Measurements from ENCODE around the gene AHSG.

Gene AHSG

DNA sequence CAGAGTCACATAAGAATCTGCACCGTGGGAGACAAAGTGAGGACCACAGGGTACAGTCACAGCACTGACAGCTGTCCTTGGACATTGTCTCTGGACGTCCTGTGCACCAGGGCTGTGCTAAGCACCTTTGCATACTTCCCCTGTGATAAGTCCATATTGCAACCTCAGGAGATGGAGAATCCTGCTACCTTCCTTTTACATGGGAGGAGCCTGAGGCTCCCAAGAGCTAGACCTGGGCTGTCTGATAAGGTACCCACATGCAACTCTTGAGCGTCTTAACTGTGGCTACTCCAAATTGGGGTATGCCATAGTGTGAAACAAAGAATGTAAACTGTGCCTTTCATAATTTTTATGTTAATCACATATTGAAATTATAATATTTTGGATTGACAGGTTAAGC, 24.8 kb downstream of the AHSG start:
- no peak overlapping the region for H3K4me3 ChIP-seq (ENCODE audit: low read depth, low read length)

DNA sequence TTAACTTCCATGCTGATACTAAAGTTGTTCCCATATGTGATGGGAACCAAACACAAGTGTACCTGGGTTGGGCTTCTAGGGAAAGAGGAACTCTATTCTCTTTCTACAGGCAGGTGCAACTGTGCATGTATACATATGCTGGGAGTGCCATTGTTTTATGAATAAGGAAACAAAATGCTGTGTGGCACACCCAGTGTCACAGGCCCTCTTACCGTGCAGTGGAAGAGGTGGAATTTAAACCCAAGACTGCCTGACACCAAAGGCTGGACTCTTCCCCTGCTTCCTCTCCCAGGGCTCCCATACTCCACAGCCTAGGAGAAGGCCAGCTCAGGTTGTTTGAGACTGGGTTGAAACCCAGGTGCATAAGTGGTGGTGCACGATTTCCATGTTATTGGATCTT, 25.4 kb downstream of the AHSG start:
- no peak overlapping the region for H3K4me3 ChIP-seq (ENCODE audit: low read depth, low read length)

DNA sequence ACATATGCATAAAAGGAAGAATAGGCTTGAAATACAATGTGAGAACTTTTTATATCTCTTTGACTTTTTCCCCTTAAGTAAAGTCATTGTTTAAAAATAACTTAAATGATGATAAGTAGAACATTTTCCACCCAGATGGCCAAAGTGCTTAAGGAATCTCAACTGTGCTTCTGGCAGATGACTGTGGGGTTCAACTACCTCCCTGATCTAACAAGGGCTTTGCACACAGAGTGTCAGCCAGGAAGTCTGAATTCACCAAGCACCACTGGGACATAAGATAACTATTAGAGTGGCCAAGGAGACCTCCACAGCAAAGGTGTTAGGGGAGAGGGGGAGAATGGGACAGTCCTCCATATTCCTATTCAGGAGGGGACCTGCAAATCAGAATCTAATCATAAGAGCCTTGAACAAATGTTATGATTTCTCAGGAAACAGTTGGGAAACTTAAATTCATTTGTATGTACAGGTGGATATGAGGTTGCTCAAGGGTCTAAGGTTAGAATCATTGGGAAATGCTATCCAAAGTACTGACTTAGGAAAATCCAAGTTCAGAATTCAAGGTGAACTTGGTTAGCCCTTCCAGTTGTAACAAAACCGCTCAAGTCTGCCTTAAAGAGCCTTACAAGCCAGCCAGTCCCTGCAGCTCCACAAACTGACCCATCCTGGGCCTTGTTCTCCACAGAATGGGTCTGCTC, 27.1 kb downstream of the AHSG start, which contains the start of gene FETUB:
TSS of gene FETUB (plus strand) at position 622 of the 695 bp plus-strand sequence. CDS start at position 684, 62 bp downstream.
- no peak within 1 kb of the TSS for H3K4me3 ChIP-seq (ENCODE audit: low read depth, low read length)

DNA sequence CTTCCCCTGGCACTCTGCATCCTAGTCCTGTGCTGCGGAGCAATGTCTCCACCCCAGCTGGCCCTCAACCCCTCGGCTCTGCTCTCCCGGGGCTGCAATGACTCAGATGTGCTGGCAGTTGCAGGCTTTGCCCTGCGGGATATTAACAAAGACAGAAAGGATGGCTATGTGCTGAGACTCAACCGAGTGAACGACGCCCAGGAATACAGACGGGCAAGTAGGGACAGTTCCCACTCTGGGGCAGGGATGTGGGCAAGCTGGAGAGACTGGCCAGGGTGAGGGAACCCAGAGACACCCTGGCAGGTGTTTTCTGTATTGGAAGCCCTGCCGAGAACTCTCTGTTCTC, 27.6 kb downstream of the AHSG start:
- H3K4me3 ChIP-seq (ENCODE audit: low read depth, low read length): no peak overlapping the region

DNA sequence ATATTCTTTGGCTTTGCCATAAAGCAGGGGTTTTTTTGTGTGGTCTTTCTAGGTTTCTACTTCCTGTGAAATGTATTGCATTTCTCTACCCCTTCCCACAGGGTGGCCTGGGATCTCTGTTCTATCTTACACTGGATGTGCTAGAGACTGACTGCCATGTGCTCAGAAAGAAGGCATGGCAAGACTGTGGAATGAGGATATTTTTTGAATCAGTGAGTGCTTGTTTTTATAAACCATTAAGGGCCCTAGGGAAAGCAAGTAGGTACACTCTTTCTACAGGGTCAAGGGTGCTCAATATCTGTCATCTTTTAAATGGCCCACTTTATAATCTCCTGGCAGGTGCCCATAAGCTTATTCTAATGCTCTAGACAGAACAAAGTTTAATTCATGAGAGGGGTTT, 28.1 kb downstream of the AHSG start:
- no peak overlapping the region for H3K4me3 ChIP-seq (ENCODE audit: low read depth, low read length)

DNA sequence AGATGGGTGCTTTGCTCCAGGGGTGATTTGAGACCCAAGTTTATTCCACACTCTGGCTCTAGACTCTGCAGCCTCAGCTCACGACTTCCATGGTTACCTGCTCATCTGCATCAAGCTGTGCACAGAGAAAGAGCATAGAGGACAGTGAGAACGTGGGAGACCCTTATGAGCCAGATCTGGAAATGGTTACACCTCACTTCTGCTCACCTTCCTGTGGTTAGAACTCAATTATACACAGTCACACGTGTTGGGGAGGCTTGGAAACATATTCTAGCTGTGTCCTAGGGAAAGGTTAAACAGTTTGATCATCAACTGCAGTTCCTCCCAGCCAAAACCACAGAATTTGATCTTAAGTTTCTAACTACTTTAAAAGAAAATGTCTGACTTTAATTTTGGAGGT, 29.2 kb downstream of the AHSG start:
- no peak overlapping the region for H3K4me3 ChIP-seq (ENCODE audit: low read depth, low read length)

DNA sequence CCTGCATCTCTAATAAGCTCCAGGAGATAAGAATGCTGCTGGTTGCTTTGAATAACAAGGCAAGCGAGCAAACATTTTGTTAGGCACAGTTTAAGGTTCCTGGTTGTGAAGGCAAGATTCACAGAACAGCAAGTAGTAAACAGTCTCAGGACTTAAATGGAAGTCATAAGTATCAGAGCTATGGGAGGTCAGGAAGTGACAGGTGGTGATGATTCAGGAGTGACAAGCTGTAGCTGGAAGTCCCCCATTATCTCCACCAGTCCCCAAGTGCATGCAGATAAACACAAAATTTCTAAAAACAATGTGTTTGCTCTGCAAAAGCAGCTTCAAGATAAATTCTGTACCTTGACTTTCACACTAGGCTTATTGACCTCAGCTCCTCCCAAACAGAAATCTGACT, 30.6 kb downstream of the AHSG start:
- H3K4me3 ChIP-seq (ENCODE audit: low read depth, low read length): no peak overlapping the region

DNA sequence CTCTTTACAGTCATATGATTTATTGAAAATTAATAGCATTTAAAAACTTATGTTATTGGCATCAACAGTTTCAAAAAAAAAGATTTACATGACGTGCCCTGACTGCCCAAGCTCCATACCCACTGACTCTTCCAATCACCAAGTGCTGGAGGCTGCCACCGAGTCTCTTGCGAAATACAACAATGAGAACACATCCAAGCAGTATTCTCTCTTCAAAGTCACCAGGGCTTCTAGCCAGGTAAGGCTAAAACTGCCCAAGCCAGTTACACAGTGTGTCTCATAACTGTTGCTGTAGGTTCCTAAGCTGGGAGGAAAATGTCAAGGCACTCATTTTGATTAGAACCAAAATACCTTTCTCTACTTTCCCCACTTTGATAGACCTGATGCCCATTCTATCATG, 31.8 kb downstream of the AHSG start:
- H3K4me3 ChIP-seq (ENCODE audit: low read depth, low read length): no peak overlapping the region

DNA sequence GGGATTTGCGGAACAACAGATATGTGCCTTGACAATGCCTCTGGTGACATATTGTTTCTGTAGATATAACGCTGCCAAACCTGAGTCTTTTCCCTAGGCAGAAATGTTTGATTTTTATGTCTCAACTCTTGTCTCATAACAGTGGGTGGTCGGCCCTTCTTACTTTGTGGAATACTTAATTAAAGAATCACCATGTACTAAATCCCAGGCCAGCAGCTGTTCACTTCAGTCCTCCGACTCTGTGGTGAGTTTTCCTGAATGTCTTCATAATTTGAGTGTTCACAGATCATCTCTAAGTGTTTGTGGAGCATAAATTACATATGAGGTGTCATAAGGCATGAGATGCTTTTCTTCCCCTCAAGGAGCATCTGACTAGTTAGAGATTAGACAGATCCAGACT, 33.2 kb downstream of the AHSG start:
- no peak overlapping the region for H3K4me3 ChIP-seq (ENCODE audit: low read depth, low read length)

DNA sequence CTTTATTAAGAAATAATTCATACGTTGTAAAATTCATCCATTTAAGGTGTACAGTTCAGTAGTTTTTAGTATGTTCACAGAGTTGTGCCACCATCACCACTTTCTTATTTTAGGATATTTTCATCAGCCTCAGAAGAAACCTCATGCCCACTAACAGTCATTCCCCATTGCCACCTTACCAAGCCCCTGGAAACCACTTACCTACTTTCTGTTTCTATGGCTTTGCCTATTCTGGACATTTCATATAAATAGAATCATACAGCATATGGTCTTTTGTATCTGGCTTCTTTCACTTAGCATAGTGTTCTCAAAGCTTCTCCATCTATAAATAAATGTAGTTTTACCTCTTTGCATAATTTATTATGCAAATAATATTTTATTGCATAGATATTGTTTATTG, 34.0 kb downstream of the AHSG start:
- no peak overlapping the region for H3K4me3 ChIP-seq (ENCODE audit: low read depth, low read length)

DNA sequence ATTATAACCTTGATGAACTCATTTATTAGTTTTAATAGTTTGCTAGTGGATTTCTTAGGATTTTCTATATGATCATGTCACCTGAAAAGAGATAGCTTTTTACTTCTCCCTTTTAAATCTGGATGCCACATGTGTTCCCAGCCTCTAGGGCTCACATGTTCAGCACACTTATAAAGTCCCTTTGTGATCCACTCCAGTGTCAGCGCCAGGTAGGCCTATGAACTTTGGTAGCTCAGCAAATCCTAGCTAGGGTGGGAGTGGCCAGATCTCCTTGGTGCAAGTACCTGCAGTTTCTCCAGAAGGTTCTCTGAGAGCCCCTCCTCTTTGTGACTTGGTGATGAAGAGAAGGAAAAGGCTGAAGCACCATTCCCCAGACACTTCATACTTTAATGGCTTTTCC, 36.0 kb downstream of the AHSG start:
- H3K4me3 ChIP-seq (ENCODE audit: low read depth, low read length): no peak overlapping the region

DNA sequence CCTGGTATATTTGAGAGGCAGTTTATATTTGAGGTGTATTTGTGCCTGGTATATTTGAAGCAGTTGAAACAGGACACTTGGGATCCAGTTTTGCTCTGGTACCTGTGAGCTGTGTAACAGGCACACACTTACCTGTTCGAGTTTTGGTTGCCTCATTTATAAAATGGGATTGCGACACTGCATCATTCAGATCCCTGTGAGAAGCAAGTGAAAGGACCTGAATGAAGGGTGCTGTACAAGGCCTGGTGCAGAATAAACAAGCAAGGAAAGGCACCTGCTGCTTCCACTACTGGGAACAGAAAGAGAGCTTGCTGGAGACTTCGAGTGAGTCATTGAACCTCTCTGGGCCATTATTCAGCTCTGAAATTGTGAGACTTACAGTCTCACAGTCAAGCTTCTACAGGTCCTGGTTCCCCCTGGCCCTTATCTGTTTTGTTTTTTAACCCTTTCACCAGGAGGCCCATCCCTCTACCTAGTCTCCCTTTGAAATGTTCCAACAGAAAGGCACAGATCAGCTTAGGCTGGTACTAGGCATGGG, 38.9 kb downstream of the AHSG start:
- H3K4me3 ChIP-seq (ENCODE audit: low read depth, low read length): no peak overlapping the region

DNA sequence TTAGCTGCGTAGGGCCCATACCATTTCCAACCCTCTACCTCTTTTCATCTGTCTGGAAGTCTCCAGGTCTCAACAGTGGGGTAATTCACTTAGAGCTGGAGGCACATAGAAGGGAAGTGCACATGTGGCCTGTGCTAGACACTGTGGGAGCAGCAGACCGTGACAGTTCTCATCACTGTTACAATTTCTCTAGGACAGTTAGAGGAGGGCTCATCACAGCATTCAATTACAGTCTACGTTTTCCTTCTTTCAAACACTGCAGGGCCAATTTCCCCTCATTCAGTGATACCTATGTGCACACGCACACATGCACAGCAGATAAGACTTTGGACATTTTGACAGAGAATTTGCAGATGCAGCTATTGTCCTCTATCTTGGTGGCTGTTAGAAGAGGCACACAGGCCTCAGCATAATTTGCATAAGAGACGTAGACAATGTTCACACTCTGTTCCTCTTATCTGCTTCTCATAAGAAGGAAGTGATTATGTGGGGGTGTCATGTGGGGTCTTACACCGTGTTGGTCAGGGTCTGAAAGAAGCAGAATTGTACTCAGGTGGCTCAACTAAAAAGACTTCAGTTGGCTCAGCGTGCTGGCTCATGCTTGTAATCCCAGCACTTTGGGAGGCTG, 40.3 kb downstream of the AHSG start:
- H3K4me3 ChIP-seq (ENCODE audit: low read depth, low read length): no peak overlapping the region

DNA sequence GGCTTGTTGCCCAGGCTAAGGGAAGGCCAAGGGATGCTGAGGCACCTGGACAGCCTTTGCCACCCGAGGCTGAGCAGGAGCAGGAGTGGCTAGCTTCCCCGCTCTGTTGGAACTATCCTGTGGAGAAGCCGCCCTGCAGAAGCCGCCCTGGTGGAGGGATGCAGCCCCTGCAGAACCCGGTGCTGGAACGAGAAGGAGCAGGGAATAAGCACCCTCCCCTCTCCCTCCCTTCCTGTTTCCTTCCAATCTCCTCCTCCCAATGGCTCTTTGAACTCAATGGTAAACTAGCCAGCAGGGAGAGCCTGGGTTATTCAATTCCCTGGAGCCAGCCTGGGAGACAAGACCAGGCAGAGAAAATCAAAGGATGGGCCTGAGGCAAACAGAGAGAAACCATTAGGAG, 41.1 kb downstream of the AHSG start:
- no peak overlapping the region for H3K4me3 ChIP-seq (ENCODE audit: low read depth, low read length)

DNA sequence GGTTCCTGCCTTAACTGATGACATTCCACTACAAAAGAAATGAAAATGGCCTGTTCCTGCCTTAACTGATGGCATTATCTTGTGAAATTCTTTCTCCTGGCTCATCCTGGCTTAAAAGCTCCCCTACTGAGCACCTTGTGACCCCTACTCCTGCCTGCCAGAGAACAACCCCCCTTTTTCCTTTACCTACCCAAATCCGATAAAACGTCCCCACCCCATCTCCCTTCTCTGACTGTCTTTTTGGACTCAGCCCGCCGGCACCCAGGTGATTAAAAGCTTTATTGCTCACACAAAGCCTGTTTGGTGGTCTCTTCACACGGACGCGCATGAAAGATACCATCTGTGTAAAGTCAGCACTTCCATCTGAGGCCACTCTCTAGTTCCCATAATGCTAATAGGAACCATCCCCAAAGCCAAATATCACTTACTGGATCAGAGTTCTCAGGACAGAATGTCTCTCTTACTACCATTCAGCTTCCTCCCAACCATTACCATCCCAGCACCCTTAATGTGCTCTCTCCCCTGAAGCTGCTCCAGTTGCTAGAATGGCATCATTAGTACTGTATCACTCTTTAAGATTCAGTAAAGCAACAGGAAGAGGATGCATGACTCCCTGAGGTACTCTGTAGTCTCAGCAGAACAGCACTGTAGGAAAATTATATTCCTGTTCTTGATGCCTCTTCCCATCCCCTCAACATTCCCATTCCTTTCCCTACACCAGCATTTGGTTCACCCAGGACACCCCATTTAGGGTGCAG, 50.7 kb downstream of the AHSG start:
- no peak overlapping the region for H3K4me3 ChIP-seq (ENCODE audit: low read depth, low read length)

DNA sequence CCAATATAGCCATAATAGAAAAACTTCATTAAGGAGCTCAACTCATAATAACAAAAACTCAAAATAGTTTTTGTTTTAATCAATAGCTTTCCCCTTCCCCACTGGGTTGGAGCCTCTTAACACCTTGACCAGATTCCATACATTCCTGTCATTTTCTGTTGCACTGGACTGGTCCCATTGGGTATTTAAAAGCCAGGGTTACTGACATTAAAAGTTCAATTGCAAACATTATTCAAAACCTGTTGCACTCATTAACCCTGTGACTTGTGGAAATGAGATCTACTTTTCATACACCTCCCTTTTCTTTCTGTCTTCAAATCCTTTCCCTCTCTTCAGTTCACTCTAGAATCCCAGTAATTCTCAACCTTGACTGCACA, 51.2 kb downstream of the AHSG start:
- H3K4me3 ChIP-seq (ENCODE audit: low read depth, low read length): no peak overlapping the region

DNA sequence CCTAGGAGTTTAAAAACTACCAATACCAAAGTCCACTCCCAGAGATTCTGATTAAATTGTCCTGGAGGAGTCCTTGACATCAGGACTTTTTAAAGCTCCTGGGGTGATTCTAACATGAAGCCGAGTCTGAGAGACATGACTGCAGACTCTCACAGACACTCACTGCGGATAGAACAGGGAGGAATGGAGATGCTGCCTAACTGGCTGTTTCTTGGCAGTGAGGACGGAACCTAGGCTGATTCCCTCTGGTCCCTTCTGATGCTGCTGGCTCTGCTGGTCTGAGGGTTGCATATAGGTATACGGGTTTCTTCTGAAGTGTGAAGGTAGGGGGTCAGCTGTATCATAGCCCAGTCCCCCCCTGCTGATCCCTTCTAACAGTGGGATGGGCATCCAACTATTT, 51.6 kb downstream of the AHSG start:
- no peak overlapping the region for H3K4me3 ChIP-seq (ENCODE audit: low read depth, low read length)

DNA sequence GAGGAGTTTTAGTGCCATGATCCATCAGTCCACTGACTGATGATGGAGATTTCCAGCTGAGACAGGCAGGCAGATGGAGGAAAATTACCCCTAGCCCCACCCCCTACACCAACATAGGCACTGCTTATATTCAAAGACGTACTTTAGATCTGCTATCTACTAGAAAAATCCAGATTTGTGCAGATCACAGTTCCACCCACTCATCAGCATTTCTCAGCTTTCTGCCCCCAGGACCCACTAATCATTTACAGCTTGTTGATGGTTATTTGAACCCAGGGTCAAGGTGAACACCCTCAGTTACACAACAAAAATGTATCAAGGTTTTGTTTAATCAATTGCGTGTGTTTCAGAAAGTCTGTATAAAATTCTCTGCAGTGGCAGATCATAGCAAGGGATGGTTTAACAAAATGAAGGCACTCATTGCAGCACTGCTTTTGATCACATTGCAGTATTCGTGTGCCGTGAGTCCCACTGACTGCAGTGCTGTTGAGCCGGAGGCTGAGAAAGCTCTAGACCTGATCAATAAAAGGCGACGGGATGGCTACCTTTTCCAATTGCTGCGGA, 52.8 kb downstream of the AHSG start, which contains the start of gene HRG:
TSS of gene HRG (plus strand) at position 390 of the 564 bp plus-strand sequence. CDS start at position 408, 18 bp downstream.
- no peak within 1 kb of the TSS for H3K4me3 ChIP-seq (ENCODE audit: low read depth, low read length)

DNA sequence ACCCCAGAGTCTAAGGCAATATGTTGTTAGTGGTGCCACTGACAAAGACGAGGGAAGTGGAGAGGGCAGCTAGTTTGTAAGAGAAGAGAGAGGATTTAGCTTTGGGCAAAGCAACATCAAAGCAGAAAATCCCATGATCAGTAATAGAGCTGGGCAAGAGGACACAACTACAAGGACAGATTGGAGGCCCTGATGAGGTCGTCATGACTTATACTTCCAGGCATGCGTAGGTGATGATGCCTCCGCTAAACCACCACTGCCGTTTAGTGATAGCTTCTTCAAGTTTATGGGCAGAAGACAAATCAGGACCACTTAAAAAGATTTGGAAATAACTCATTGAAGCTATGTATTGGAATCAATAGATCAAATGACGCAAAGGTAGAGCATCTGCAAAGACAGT, 55.6 kb downstream of the AHSG start:
- H3K4me3 ChIP-seq (ENCODE audit: low read depth, low read length): no peak overlapping the region

DNA sequence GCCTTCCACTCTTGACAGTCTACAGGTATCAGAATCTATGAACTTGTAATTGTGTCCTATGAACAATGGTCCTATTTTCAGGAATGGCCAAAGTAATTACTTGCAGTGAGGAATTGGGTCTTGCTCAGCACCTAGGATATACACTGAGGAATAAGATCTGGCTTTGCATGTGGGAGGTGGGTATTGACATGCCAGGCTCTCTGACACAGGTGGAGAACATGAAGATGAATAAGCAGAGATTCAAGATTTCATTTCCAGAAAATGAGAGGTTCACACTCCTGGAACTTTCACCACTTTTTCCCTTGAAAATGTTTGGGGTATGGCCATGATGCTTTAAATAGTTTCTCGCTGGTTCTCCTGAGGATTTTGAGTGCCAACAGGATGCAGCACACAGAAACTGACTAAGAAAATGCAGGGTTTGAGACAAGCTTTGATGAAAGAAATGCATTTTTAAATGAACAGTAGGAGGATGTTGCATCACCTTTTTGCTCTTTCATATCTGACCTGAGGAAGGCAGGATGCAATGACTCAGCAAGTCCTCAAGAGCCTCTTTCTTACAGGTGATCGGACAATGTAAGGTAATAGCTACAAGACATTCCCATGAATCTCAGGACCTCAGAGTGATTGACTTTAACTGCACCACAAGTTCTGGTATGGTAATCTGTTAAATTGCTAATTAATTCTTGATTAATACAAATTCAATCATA, 56.7 kb downstream of the AHSG start:
- no peak overlapping the region for H3K4me3 ChIP-seq (ENCODE audit: low read depth, low read length)

DNA sequence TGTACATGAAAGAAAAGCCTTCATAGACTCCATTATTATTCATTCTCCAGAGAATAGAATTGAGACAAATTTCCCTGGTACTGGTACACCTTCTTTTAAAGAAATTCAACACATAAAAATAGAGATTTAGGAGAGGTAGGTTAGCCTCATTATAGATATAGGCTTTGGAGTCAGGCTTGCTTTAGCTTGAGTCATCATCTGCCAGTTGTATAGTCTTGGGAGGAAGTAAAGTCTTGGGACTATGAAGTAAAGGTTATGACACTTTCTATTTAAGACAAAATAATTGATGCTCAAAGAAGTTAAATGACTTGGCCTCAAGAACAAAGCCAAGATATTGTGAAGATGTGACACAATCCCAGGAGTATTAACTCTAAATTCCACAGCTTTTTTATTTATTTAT, 57.3 kb downstream of the AHSG start:
- H3K4me3 ChIP-seq (ENCODE audit: low read depth, low read length): no peak overlapping the region
